ENCODE results near the gene EFCAB8. TPM values are rescaled to one million over a fixed set of nuclear protein-coding genes. Genes with fewer than 3 reads are reported as not detected.
"Not testable (repeated sequence)": the region's sequence is repeated elsewhere in the genome, so short reads cannot be mapped to it uniquely, and the experiment has no call there.

The EFCAB8 gene
- total RNA-seq, 2 experiments from 2014 or later, result 0.24 to 0.83 TPM

- Mint-ChIP-seq H3K36me3 (peaks cover under 1% of the 10 kb centered on the region), H3K27me3 (no peaks in the 10 kb centered on the region), H3K27ac (no peak overlapping the region), H3K4me1 (ENCODE audit: low read depth) (peaks cover 79% of the 10 kb centered on the region), H3K4me3 (no peak overlapping the region), H3K9me3 (peaks cover 5% of the 10 kb centered on the region)
- intact Hi-C loops (cut with micrococcal nuclease), result no loop called here
- DNase-seq, result peak; percentile 22
- CTCF ChIA-PET, result interaction anchor here (0.9 to 2.9 kb wide), 3 partner anchors 25 to 132 kb away, joined by 3 to 9 read pairs (median 7); partner anchors contain the start of gene SUN5
- POLR2A ChIA-PET, result interaction anchor here (1.2 to 1.9 kb wide), 2 partner anchors 15 to 25 kb away, joined by 3 to 5 read pairs; no protein-coding TSS in a partner anchor
These were observed 112.2 kb downstream of the EFCAB8 start for GRCh38 chr20:32970973-32971300.

DNA sequence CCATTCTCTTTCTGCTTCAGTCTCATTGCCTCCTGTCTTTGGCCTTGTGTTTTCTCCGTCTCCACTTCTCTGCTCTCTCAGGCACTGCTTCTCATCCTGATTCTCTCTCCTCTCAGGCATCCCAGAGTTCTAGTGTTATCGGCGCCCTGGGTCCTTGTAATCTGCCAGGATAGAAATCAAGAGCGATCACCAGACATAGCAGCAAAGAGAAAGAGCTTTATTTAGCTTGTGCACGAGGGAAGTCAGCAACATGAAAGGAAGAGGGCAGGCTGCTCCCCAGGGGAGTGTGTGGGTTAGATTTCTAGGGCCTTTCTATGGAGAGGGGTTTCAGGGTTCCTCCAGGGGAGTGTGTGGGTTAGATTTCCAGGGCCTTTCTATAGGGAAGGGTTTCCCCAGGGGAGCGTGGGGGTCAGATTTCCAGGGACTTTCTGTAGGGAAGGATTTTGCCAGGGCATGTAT is 113.0 kb downstream of the EFCAB8 start:
- Mint-ChIP-seq H3K4me1 (ENCODE audit: low read depth) (peaks cover 79% of the 10 kb centered on the region), H3K27me3 (no peaks in the 10 kb centered on the region), H3K4me3 (no peak overlapping the region), H3K27ac (no peak overlapping the region), H3K9me3 (peaks cover 13% of the 10 kb centered on the region), H3K36me3 (peaks cover 7% of the 10 kb centered on the region)
- DNase-seq, result no peak
- POLR2A ChIA-PET, result interaction anchor here (1.2 to 1.9 kb wide), 2 partner anchors 15 to 26 kb away, joined by 3 to 5 read pairs; no protein-coding TSS in a partner anchor
- CTCF ChIA-PET, result interaction anchor here (1.9 to 2.9 kb wide), 2 partner anchors 26 to 33 kb away, joined by 7 to 9 read pairs; partner anchors contain the start of gene SUN5
- intact Hi-C loops (cut with micrococcal nuclease), result loop anchor here (1.0 to 2.0 kb wide), 3 partner anchors 23 to 33 kb away; partner anchors contain the start of gene SUN5

- ChIA-PET CTCF (interaction anchor here (1.1 to 2.9 kb wide), 3 partner anchors 27 to 70 kb away, joined by 3 to 9 read pairs (median 7); partner anchors contain the start of gene SUN5), POLR2A (interaction anchor here (1.9 kb wide), 1 partner anchor 27 kb away, joined by 5 read pairs; no protein-coding TSS in a partner anchor)
- intact Hi-C loops (cut with micrococcal nuclease), result loop anchor here (1.0 to 2.0 kb wide), 3 partner anchors 22 to 32 kb away; partner anchors contain the start of gene SUN5
- Mint-ChIP-seq H3K36me3 (peaks cover 8% of the 10 kb centered on the region), H3K27me3 (no peaks in the 10 kb centered on the region), H3K4me1 (ENCODE audit: low read depth) (peaks cover 73% of the 10 kb centered on the region), H3K9me3 (peaks cover 16% of the 10 kb centered on the region), H3K27ac (no peak overlapping the region), H3K4me3 (no peak overlapping the region)
- peak; percentile 91 for DNase-seq
These were observed 113.7 kb downstream of the EFCAB8 start for GRCh38 chr20:32972181-32973076.

GRCh38 chr20:32973077-32973717 is 114.5 kb downstream of the EFCAB8 start:
- Mint-ChIP-seq H3K27ac (no peak overlapping the region), H3K4me3 (no peak overlapping the region), H3K27me3 (no peaks in the 10 kb centered on the region), H3K4me1 (ENCODE audit: low read depth) (peaks cover 71% of the 10 kb centered on the region), H3K36me3 (peaks cover 8% of the 10 kb centered on the region), H3K9me3 (peaks cover 16% of the 10 kb centered on the region)
- ChIA-PET CTCF (interaction anchor here (0.8 to 2.9 kb wide), 5 partner anchors 27 to 71 kb away, joined by 3 to 9 read pairs (median 5); partner anchors contain the start of gene SUN5), POLR2A (no interaction called here)
- DNase-seq, result peak; percentile 18
- intact Hi-C loops (cut with micrococcal nuclease), result loop anchor here (2.0 kb wide), 2 partner anchors 22 to 32 kb away; partner anchors contain the start of gene SUN5

DNA sequence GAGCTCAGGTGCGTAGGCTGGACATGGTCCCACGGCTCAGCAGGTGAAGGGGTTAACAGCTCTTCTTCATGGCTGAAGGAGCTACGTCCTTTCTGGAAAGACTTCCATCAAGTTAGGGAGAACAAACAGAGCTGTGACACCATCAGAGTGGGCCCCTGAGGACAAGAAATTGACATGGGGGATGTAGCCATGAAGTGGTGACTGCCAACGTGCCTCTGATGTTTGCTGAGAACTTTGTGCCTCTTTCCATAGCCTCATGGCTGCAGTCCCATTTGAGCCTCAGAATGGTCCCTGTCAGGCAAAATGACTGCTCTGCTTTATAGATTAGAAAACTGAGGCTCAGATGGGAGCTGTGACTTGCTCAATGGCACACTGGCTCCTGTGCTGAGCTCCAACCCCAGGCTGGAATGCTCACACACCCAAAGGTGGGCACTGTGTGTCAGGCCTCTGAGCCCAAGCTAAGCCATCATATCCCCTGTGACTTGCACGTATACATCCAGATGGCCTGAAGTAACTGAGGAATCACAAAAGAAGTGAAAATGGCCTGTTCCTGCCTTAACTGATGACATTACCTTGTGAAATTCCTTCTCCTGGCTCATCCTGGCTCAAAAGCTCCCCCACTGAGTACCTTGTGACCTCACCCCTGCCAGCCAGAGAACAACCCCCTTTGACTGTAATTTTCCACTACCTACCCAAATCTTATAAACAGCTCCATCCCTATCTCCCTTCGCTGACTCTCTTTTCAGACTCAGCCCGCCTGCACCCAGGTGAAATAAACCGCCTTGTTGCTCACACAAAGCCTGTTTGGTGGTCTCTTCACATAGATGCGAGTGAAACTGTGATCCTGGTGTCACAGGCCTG is 115.7 kb downstream of the EFCAB8 start:
- POLR2A ChIA-PET; H3K27ac Mint-ChIP-seq; H3K36me3 Mint-ChIP-seq; intact Hi-C loops (cut with micrococcal nuclease); H3K4me3 Mint-ChIP-seq; H3K27me3 Mint-ChIP-seq: not testable (repeated sequence)
- Mint-ChIP-seq H3K9me3 (peaks cover 16% of the 10 kb centered on the region), H3K4me1 (ENCODE audit: low read depth) (peaks cover 59% of the 10 kb centered on the region)
- DNase-seq, result peak; percentile 6
- CTCF ChIA-PET, result interaction anchor here (0.8 to 1.8 kb wide), 3 partner anchors 28 to 30 kb away, joined by 3 to 6 read pairs (median 5); partner anchors contain the start of gene SUN5

- CTCF ChIA-PET; POLR2A ChIA-PET; H3K27me3 Mint-ChIP-seq; DNase-seq; intact Hi-C loops (cut with micrococcal nuclease); H3K36me3 Mint-ChIP-seq; H3K27ac Mint-ChIP-seq; H3K4me3 Mint-ChIP-seq: not testable (repeated sequence)
- Mint-ChIP-seq H3K4me1 (ENCODE audit: low read depth) (peaks cover 52% of the 10 kb centered on the region), H3K9me3 (peaks cover 16% of the 10 kb centered on the region)
These were observed 116.4 kb downstream of the EFCAB8 start for GRCh38 chr20:32975121-32975520.

GRCh38 chr20:32975698-32976674 is 117.3 kb downstream of the EFCAB8 start:
- Mint-ChIP-seq H3K27me3 (no peaks in the 10 kb centered on the region), H3K27ac (peak overlapping the region; percentile 38), H3K4me1 (ENCODE audit: low read depth) (peaks cover 43% of the 10 kb centered on the region), H3K9me3 (peaks cover 16% of the 10 kb centered on the region), H3K4me3 (no peak overlapping the region), H3K36me3 (peaks cover 8% of the 10 kb centered on the region)
- POLR2A ChIA-PET, result interaction anchor here (1.3 kb wide), 1 partner anchor 9 kb away, joined by 7 read pairs; no protein-coding TSS in a partner anchor
- intact Hi-C loops (cut with micrococcal nuclease), result no loop called here
- DNase-seq, result peak; percentile 7
- CTCF ChIA-PET, result interaction anchor here (0.9 to 1.2 kb wide), 3 partner anchors 22 to 54 kb away, joined by 3 read pairs; no protein-coding TSS in a partner anchor

GRCh38 chr20:32976746-32977145 is 118.0 kb downstream of the EFCAB8 start:
- peak; percentile 19 for DNase-seq
- Mint-ChIP-seq H3K36me3 (peaks cover 8% of the 10 kb centered on the region), H3K4me1 (ENCODE audit: low read depth) (peaks cover 42% of the 10 kb centered on the region), H3K27me3 (no peaks in the 10 kb centered on the region), H3K4me3 (no peak overlapping the region), H3K27ac (peak overlapping the region; percentile 18), H3K9me3 (peaks cover 16% of the 10 kb centered on the region)
- ChIA-PET CTCF (interaction anchor here (1.0 to 1.2 kb wide), 2 partner anchors 21 to 31 kb away, joined by 3 read pairs; no protein-coding TSS in a partner anchor), POLR2A (interaction anchor here (1.3 kb wide), 1 partner anchor 10 kb away, joined by 7 read pairs; no protein-coding TSS in a partner anchor)
- intact Hi-C loops (cut with micrococcal nuclease), result no loop called here

DNA sequence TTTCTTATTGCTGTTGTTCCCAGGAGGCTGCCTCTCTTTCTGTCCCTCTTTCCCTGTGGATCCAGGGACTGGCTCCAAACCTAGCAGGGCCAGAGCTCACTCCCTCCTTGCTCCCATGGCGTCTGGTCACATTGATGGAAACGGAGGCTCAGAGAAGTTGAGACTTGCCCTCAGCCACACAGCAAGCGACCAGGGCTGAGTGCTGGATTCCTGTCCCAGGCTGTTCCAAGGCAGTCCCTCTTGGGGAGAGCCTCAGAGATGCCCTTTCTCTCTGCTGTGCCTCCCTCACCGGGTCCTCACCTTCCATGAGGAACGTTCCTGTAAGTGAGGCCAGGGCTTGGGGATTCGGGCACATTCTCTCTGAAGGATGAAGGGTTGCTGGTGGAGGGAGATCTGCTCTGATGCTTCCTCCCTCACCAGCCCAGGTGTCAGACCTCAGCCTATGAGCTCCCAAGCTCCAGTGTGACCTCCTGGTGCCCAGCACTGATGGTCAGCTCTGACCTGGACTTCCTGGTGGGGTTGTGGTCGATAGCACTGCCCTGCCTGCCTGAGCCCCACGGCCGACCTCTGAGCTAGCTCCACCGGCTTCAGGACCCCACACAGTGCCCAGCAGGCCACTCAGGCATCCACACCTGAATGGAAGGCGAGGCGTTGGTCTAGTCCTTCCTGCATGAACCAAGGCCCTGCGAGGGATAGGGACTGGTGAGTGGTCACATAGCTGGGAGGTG is 118.7 kb downstream of the EFCAB8 start:
- H3K9me3 Mint-ChIP-seq, result peaks cover 16% of the 10 kb centered on the region
- H3K27me3 Mint-ChIP-seq, result no peaks in the 10 kb centered on the region
- peaks cover 8% of the 10 kb centered on the region for H3K36me3 Mint-ChIP-seq
- DNase-seq, result peak; percentile 7
- H3K4me3 Mint-ChIP-seq, result no peak overlapping the region
- ChIA-PET CTCF (interaction anchor here (0.9 to 1.3 kb wide), 4 partner anchors 10 to 75 kb away, joined by 3 to 4 read pairs (median 3); no protein-coding TSS in a partner anchor), POLR2A (interaction anchor here (0.7 kb wide), 1 partner anchor 10 kb away, joined by 4 read pairs; no protein-coding TSS in a partner anchor)
- peaks cover 43% of the 10 kb centered on the region for H3K4me1 Mint-ChIP-seq (ENCODE audit: low read depth)
- intact Hi-C loops (cut with micrococcal nuclease), result no loop called here
- no peak overlapping the region for H3K27ac Mint-ChIP-seq

GRCh38 chr20:32978009-32978335 is 119.2 kb downstream of the EFCAB8 start:
- Mint-ChIP-seq H3K36me3 (peaks cover 8% of the 10 kb centered on the region), H3K27me3 (no peaks in the 10 kb centered on the region), H3K27ac (peak overlapping the region; percentile 42), H3K9me3 (peaks cover 16% of the 10 kb centered on the region), H3K4me1 (ENCODE audit: low read depth) (peaks cover 38% of the 10 kb centered on the region), H3K4me3 (no peak overlapping the region)
- DNase-seq, result peak; percentile 6
- intact Hi-C loops (cut with micrococcal nuclease), result no loop called here
- ChIA-PET POLR2A (interaction anchor here (0.7 kb wide), 1 partner anchor 10 kb away, joined by 4 read pairs; no protein-coding TSS in a partner anchor), CTCF (interaction anchor here (0.9 to 1.3 kb wide), 4 partner anchors 10 to 76 kb away, joined by 3 to 4 read pairs (median 3); no protein-coding TSS in a partner anchor)

Measured in activated CD4-positive, alpha-beta memory T cell treated with anti-CD3 and anti-CD28 coated beads for 36 hours (primary cell).